GM12878 (cell line): ENCODE data around the gene PID1. TPM values are rescaled to one million over a fixed set of nuclear protein-coding genes. Genes with fewer than 3 reads are reported as not detected.

Experiments used
- MEF2A ChIP-seq: IDR thresholded peaks from 2 replicates; pipeline ENCODE4 v1.6.1; 2011; ENCODE audit warnings: low read depth, mild to moderate bottlenecking, low read length, moderate library complexity; ENCODE audit not compliant: insufficient read depth
- NR2C2 ChIP-seq: IDR thresholded peaks from 2 replicates; pipeline ENCODE4 v1.6.1; 2011; ENCODE audit warnings: borderline replicate concordance, low read depth; ENCODE audit not compliant: control insufficient read depth, insufficient read length
- PRDM15 ChIP-seq: fragments of 450-650 bp; formaldehyde crosslinking; IDR thresholded peaks from 2 replicates; pipeline ENCODE4 v1.4.0; 2020; ENCODE audit warnings: mild to moderate bottlenecking, moderate library complexity
- RB1 ChIP-seq: fragments of 450-650 bp; formaldehyde crosslinking; IDR thresholded peaks from 2 replicates; pipeline ENCODE4 v1.6.1; 2017; ENCODE audit warnings: mild to moderate bottlenecking, borderline replicate concordance
- TCF3 ChIP-seq: IDR thresholded peaks from 2 replicates; pipeline ENCODE4 v1.6.1; 2012; ENCODE audit warnings: low read depth, mild to moderate bottlenecking, low read length, borderline replicate concordance; ENCODE audit not compliant: insufficient read depth
- ZBED1 ChIP-seq: IDR thresholded peaks from 2 replicates; pipeline ENCODE4 v1.6.1; 2016; ENCODE audit warnings: borderline replicate concordance
- polyA plus RNA-seq, 11 experiments: library from polyadenylated mRNA; depleted of rRNA in 4 of 11; unstranded in 6 of 11; stranded (reverse) in 5 of 11; fragments of >200 nt; fragmentation: Nextera tagmentation in 4 of 11; fragmentation: Illumina TruSeq in 1 of 11; extraction: Ambion mirVana in 4 of 11; extraction: Trizol in 1 of 11; gene quantifications; 1 replicate in 1 of 11; 2 replicates in 10 of 11; pipeline versions ENCODE4 v1.2.1 to v1.2.3, GENCODE V29; 2011 to 2016; ENCODE audit warnings: inconsistent platforms in 2 of 11, missing spikeins in 2 of 11, low read depth in 1 of 11
- total RNA-seq, 4 experiments: library from RNA; depleted of rRNA in 3 of 4; stranded (reverse); fragments of >200 nt in 3 of 4; fragmentation: Illumina TruSeq in 1 of 4; extraction: Trizol in 1 of 4; gene quantifications; 2 replicates each; pipeline versions ENCODE4 v1.2.1 to v1.2.3, GENCODE V29; 2013 to 2021
- TF ChIP-seq, protein P1 (sequence below): IDR thresholded peaks from 2 replicates; pipeline ENCODE4 v1.6.1; 2012; ENCODE audit warnings: low read length, inconsistent platforms

The PID1 gene
- total and polyA plus RNA-seq, 10 of the 15 experiments (the other 5 are each of a cell fraction or from before 2014, with no cell fraction given) = not detected

- TF ChIP-seq PRDM15 (CRISPR knock-in tag) (no peak), RB1 (no peak), MEF2A (no peak), ZBED1 (no peak), TCF3 (no peak), NR2C2 (no peak)
- TF ChIP-seq, protein P1, sequence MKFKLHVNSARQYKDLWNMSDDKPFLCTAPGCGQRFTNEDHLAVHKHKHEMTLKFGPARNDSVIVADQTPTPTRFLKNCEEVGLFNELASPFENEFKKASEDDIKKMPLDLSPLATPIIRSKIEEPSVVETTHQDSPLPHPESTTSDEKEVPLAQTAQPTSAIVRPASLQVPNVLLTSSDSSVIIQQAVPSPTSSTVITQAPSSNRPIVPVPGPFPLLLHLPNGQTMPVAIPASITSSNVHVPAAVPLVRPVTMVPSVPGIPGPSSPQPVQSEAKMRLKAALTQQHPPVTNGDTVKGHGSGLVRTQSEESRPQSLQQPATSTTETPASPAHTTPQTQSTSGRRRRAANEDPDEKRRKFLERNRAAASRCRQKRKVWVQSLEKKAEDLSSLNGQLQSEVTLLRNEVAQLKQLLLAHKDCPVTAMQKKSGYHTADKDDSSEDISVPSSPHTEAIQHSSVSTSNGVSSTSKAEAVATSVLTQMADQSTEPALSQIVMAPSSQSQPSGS = no peak
Measured at GRCh38 chr2:229243890-229244560, 27.1 kb downstream of the PID1 start (continued).
